Measurements from ENCODE around the gene KRT8.

Gene KRT8

GRCh38 chr12:52851787-52852186 is 53.1 kb downstream of the KRT8 start:
- no peak overlapping the region for H3K4me3 ChIP-seq (ENCODE audit: low read depth, low read length)
- no peak for DNase-seq (ENCODE audit: low read depth)
- TF ChIP-seq CTCF (conservative IDR thresholded peaks at IDR 0.05; ENCODE audit: low read depth, low read length) = no peak

- no peak for DNase-seq (ENCODE audit: low read depth)
- H3K4me3 ChIP-seq (ENCODE audit: low read depth, low read length) = no peak overlapping the region
- no peak for TF ChIP-seq CTCF (conservative IDR thresholded peaks at IDR 0.05; ENCODE audit: low read depth, low read length)
These were observed 54.2 kb downstream of the KRT8 start for GRCh38 chr12:52850681-52851080.

GRCh38 chr12:52849511-52849910 is 55.4 kb downstream of the KRT8 start:
- no peak for TF ChIP-seq CTCF (conservative IDR thresholded peaks at IDR 0.05; ENCODE audit: low read depth, low read length)
- no peak for DNase-seq (ENCODE audit: low read depth)
- H3K4me3 ChIP-seq (ENCODE audit: low read depth, low read length) = no peak overlapping the region

- no peak for DNase-seq (ENCODE audit: low read depth)
- no peak within 1 kb of the TSS for H3K4me3 ChIP-seq (ENCODE audit: low read depth, low read length)
- TF ChIP-seq CTCF (conservative IDR thresholded peaks at IDR 0.05; ENCODE audit: low read depth, low read length) = no peak
These were observed 56.1 kb downstream of the KRT8 start, which contains the start of gene KRT78 for GRCh38 chr12:52848661-52849255. Gene KRT78, minus strand, starts transcription at chr12:52848994. Its CDS starts 64 bp downstream, at chr12:52848930.

- no peak for TF ChIP-seq CTCF (conservative IDR thresholded peaks at IDR 0.05; ENCODE audit: low read depth, low read length)
- no peak for DNase-seq (ENCODE audit: low read depth)
- H3K4me3 ChIP-seq (ENCODE audit: low read depth, low read length) = no peak overlapping the region
These were observed 57.4 kb downstream of the KRT8 start for GRCh38 chr12:52847335-52848102.
